HG02763 (cell line): ENCODE measurements around the gene IFT172.
A peak's percentile ranks its signal among the peaks of the same experiment; 100 is the strongest.

ENCODE experiments used
- ATAC-seq: cut with Tn5 transposase; IDR thresholded peaks from one replicate; pipeline ENCODE4 v1.9.1; 2021; ENCODE audit warnings: mild to moderate bottlenecking, moderate library complexity; ENCODE audit not compliant: unreplicated experiment

Gene IFT172

GRCh38 chr2:27494944-27495554 is 5.5 kb upstream of the IFT172 start, which contains the start of gene FNDC4:
Gene FNDC4, minus strand, starts transcription at chr2:27495200. Its CDS starts 521 bp downstream, at chr2:27494679.
- ATAC-seq = no peak

GRCh38 chr2:27494284-27494943 is 4.9 kb upstream of the IFT172 start:
- no peak for ATAC-seq

GRCh38 chr2:27493948-27494283 is 4.4 kb upstream of the IFT172 start:
- no peak for ATAC-seq

- ATAC-seq = no peak
Measured at GRCh38 chr2:27492557-27492956, 3.0 kb upstream of the IFT172 start.

- no peak for ATAC-seq
Measured at GRCh38 chr2:27489118-27489497, 435 bp downstream of the IFT172 start.

- no peak for ATAC-seq
Measured at GRCh38 chr2:27485496-27485895, 4.0 kb downstream of the IFT172 start.

- no peak for ATAC-seq
Measured at GRCh38 chr2:27471961-27472360, 17.6 kb downstream of the IFT172 start.

- ATAC-seq = no peak
Measured at GRCh38 chr2:27464443-27464842, 25.1 kb downstream of the IFT172 start.

- no peak for ATAC-seq
Measured at GRCh38 chr2:27461118-27461517, 28.4 kb downstream of the IFT172 start.

- ATAC-seq = no peak
Measured at GRCh38 chr2:27453968-27454367, 35.6 kb downstream of the IFT172 start.

GRCh38 chr2:27451095-27451494 is 38.4 kb downstream of the IFT172 start:
- ATAC-seq = no peak

- ATAC-seq = no peak
Measured at GRCh38 chr2:27448381-27448780, 41.2 kb downstream of the IFT172 start.

- no peak for ATAC-seq
Measured at GRCh38 chr2:27446057-27446456, 43.5 kb downstream of the IFT172 start.

- no peak for ATAC-seq
Measured at GRCh38 chr2:27445615-27446014, 43.9 kb downstream of the IFT172 start.

- ATAC-seq = no peak
Measured at GRCh38 chr2:27445155-27445554, 44.4 kb downstream of the IFT172 start.

- ATAC-seq = no peak
Measured at GRCh38 chr2:27442920-27443282, 46.6 kb downstream of the IFT172 start.

GRCh38 chr2:27441958-27442919 is 47.3 kb downstream of the IFT172 start, which contains the start of gene KRTCAP3:
Gene KRTCAP3, plus strand, starts transcription at chr2:27442381. Its CDS starts 32 bp downstream, at chr2:27442413.
- ATAC-seq = no peak

- no peak for ATAC-seq
Measured at GRCh38 chr2:27441226-27441926, 48.2 kb downstream of the IFT172 start.

GRCh38 chr2:27435628-27436027 is 53.9 kb downstream of the IFT172 start:
- ATAC-seq = no peak

- no peak for ATAC-seq
Measured at GRCh38 chr2:27431395-27431794, 58.1 kb downstream of the IFT172 start.

- peak; percentile 67 for ATAC-seq
Measured at GRCh38 chr2:27428978-27429541, 60.5 kb downstream of the IFT172 start.
